Mesodermal cell (in vitro differentiated cells): ENCODE results near the gene NECAB2.

Experiments
- H3K27ac ChIP-seq: 2 replicates; pipeline ENCODE4 v1.7.0; 2013; ENCODE audit warnings: mild to moderate bottlenecking, low read depth, low read length, moderate library complexity; ENCODE audit not compliant: severe bottlenecking
- H3K36me3 ChIP-seq: 2 replicates; pipeline ENCODE4 v1.7.1; 2013; ENCODE audit warnings: mild to moderate bottlenecking, low read length, moderate library complexity; ENCODE audit not compliant: control insufficient read depth, insufficient read depth
- H3K4me1 ChIP-seq: one replicate; pipeline ENCODE4 v1.7.1; 2013; ENCODE audit warnings: mild to moderate bottlenecking, low read length; ENCODE audit not compliant: insufficient read depth, control insufficient read depth, poor library complexity, severe bottlenecking
- H3K4me3 ChIP-seq: 2 replicates; pipeline ENCODE4 v1.7.0; 2013; ENCODE audit warnings: low read length, control low read depth, mild to moderate bottlenecking; ENCODE audit not compliant: insufficient read depth, poor library complexity, severe bottlenecking; ENCODE audit errors: extremely low read depth
- H3K9me3 ChIP-seq: 2 replicates; pipeline ENCODE4 v1.7.1; 2013; ENCODE audit warnings: mild to moderate bottlenecking, low read length, moderate library complexity; ENCODE audit not compliant: control insufficient read depth
- WGBS, 2 experiments: methylation state at CpG; one replicate each; pipeline ENCODE4 v1.1.5; 2013; ENCODE audit warnings: missing lambda C conversion rate in 2 of 2; ENCODE audit not compliant: insufficient coverage in 2 of 2; 5-methylcytosine and 5-hydroxymethylcytosine counted together

The NECAB2 gene

DNA sequence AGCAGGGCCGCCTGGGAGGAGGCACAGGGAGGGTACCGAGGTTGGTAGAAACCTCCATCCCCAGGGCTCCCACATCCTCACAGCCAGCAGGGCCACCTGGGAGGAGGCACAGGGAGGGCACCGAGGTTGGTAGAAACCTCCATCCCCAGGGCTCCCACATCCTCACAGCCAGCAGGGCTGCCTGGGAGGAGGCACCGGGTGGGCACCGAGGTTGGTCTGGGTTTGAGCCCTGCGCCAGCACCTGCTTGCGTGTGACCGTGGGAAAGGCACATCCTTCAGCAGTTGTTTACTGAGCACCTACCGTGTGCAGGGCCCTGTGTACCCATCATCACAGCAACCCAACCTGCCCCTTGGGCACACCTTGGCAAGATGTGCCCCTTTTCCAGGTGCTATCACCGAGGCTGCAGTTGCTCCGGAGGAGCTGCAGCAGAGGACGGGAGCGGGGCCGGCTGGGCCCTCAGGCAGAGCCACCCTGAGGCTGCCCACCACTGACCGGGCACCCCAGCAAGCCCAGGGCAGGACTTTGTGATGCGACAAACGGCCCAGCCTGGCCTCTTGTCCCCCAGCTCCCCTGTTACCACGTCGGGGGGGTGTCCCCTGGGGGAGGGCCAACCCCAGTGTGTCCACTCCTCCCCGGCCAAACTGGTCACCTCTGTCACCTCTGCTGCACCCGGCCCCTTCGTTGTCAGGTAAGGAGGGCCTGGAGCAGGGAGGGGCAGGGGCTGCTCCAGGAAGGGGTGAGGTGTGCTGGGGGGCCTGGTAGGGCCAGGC lies 37.1 kb upstream of the NECAB2 start:
- 92 to 95% methylated on average over 17 to 20 of the region's 22 CpGs for WGBS, 2 experiments
- no peaks in the 10 kb centered on the region for H3K9me3 ChIP-seq
- H3K4me1 ChIP-seq: peaks cover 7% of the 10 kb centered on the region
- H3K36me3 ChIP-seq: no peaks in the 10 kb centered on the region
- no peak overlapping the region for H3K27ac ChIP-seq
- no peak overlapping the region for H3K4me3 ChIP-seq

DNA sequence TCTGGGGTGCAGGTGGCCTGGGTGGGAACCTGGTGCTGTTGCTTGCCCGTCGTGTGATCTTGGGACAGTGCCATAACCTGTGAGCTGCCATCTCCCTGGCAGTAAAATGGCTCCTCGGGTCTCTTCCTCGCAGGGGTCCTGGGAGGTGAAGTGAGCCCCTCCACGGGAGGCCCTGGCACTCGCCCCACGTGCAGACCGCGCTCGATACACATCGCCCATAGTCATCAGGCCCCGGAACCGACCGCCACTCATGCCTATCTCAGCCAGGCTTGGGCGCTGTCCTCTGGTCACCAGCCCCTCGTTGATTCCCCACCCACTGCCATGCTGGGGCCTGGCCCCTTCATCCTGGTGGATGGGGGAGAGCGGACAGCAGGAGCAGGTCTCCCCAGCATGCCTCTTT lies 36.5 kb upstream of the NECAB2 start:
- H3K9me3 ChIP-seq: no peaks in the 10 kb centered on the region
- no peak overlapping the region for H3K27ac ChIP-seq
- no peaks in the 10 kb centered on the region for H3K36me3 ChIP-seq
- 93 to 94% methylated on average over 10 to 16 of the region's 17 CpGs for whole genome bisulfite sequencing, 2 experiments
- H3K4me3 ChIP-seq: no peak overlapping the region
- H3K4me1 ChIP-seq: peaks cover 7% of the 10 kb centered on the region

GRCh38 chr16:83932304-83932703 lies 35.7 kb upstream of the NECAB2 start:
- Histone ChIP-seq H3K4me1 (peaks cover 3% of the 10 kb centered on the region), H3K36me3 (no peaks in the 10 kb centered on the region), H3K4me3 (no peak overlapping the region), H3K9me3 (no peaks in the 10 kb centered on the region), H3K27ac (no peak overlapping the region)
- 88 to 89% methylated on average over 11 of the region's 11 CpGs for WGBS, 2 experiments

DNA sequence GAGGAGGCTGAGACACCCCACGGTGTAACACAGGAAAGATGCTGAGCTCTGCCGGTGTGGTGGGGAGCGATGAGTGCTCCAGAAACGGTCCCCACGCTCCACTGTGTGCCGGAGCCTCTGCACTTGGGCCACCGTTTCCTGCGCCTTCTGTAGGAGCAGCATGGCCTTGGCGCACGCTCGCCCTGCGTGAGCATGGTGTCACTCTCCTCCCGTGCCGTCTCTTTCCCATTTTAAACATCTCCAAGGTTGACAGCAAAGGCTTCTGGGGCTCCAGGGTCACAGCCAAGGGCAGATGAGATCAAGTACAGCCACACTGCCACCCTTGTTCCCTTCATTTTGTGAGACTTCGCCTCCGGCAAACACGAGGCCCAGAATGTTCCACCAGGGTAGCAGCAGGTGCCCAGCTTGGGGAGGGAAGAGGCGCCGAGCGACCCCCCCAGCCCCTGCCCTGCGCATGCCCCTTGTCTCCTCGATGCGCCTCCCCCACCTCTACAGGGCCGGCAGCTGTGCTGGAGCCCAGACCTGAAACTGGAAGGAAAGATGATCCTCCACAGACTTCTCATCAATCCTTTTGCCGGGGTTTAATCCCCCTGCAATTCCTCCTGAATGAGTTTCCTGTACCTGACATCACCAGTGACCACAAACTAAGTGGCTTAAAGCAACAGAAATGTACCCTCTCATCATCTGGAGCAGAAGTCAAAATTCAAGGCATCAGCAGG lies 34.9 kb upstream of the NECAB2 start:
- WGBS, 2 experiments: 92 to 94% methylated on average over 15 to 21 of the region's 25 CpGs
- H3K4me3 ChIP-seq: no peak overlapping the region
- no peaks in the 10 kb centered on the region for H3K4me1 ChIP-seq
- no peaks in the 10 kb centered on the region for H3K9me3 ChIP-seq
- no peaks in the 10 kb centered on the region for H3K36me3 ChIP-seq
- no peak overlapping the region for H3K27ac ChIP-seq

DNA sequence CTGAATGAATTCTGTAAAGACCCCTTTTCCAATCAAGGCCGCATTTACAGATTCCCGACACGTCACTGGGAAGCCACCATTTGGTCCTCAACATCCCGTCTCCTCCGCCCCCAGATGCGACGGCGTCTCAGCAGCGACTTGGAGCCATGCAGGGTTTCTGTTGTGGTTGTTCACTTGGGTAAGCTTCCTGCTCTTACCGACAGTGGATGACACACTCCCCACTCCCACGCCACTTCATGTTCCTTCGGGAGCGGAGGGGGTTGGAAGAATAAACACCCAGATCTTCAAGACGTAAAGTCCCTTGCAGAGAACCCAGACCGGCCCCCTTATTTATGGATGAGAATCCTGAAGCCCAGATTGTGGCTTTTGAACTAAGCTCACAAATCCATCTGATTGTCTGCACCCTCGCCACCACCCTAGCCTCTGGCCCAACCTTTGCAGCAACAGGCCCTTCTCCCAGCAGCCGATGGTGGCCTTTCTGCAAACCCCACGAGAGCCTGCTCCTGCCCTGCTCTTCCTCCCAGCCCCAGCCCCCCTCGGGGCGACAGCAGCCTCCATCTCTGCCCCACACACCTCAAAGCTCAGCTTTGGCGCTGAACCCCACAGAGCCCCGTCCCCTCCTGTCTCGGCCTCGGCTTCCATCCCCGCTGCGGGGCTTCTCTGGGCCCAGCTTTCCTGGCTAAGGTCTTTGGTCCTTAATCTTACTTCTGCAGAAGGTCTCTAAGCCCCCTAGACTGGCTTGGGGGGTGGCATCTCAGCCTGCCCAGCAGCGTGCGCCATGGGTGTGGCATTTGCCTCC lies 34.0 kb upstream of the NECAB2 start:
- Histone ChIP-seq H3K9me3 (no peaks in the 10 kb centered on the region), H3K4me3 (no peak overlapping the region), H3K4me1 (no peaks in the 10 kb centered on the region), H3K36me3 (no peaks in the 10 kb centered on the region), H3K27ac (no peak overlapping the region)
- 87 to 92% methylated on average over 21 to 25 of the region's 28 CpGs for WGBS, 2 experiments

DNA sequence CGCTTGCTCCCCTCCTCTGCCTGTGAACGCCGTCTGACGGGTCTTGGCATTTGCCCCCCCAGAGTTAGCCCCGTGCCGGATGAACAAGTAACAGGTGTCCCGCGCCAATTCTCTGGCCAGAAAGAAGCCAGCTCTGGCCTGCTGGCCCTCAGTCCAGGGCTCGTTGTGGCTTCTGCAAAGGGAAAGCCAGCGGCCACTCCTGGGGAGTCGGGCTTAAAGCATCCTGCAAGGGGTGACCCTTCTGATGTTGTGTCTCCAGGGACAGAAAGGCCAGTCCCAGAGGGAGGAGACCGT lies 33.4 kb upstream of the NECAB2 start:
- Histone ChIP-seq H3K36me3 (no peaks in the 10 kb centered on the region), H3K27ac (no peak overlapping the region), H3K4me3 (no peak overlapping the region), H3K9me3 (no peaks in the 10 kb centered on the region), H3K4me1 (no peaks in the 10 kb centered on the region)
- WGBS, 2 experiments: 87 to 91% methylated on average over 10 to 11 of the region's 12 CpGs

DNA sequence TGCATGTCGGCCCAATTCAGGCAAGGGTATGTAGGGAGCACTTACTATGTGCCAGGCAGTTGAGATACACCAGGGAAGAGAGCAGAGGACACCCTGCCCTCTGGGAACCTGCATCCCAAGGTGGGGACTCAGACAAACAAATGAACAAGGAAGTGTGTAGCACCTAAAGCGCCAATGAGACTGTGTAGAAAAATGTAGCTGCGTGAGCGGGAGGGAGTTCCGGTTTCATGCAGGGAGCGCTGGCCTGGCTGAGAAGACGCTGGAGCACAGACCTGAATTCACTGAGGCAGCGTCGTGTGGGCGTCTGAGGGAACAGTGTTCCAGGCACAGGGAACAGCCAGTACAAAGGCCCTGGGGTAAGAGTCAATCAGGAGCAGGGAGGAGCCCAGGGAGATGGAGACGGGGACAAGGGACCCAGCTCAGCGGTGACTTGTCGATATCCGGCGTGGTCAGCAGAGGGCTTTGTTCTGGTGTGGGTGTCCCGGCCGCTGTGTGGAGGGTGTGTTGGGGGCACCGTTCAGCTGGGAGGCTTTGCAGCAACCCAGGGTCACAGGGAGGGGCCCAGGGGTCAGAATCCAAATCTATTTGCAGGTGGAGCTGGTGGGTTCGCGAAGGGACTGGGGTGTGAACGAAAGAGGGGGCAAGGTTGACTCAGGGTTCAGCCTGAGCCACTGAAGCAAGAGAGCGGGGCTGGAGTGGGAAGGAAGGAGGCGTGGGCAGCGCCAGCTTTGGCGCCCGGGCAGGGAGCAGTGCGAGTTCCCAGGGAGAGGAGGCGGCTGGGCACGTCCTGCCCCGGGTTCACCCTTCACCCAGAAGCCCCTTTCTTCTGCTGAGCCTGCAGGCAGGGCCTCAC lies 32.8 kb upstream of the NECAB2 start:
- no peaks in the 10 kb centered on the region for H3K9me3 ChIP-seq
- H3K4me1 ChIP-seq: no peaks in the 10 kb centered on the region
- H3K36me3 ChIP-seq: no peaks in the 10 kb centered on the region
- no peak overlapping the region for H3K27ac ChIP-seq
- H3K4me3 ChIP-seq: no peak overlapping the region
- WGBS, 2 experiments: 93 to 95% methylated on average over 27 to 30 of the region's 30 CpGs

DNA sequence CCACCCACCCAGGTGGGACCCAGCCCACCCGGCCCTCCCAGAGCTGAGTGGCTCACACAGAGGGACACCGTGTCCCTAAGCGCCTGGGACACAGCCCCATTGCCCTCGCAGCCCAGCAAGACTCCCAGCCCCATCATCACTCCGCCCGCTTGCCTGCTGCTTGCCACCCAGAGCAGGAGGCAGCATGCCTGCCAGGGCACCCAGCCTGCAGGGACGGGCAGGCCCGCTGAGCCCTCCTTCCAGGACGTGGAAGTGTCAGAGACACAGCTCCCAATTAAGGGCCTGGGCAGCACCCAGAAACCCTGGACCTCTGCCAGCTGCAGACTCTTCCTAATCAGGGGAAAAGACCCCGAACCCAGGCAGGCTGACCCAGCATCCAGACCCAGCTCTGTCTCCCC lies 32.2 kb upstream of the NECAB2 start:
- Histone ChIP-seq H3K27ac (no peak overlapping the region), H3K4me3 (no peak overlapping the region), H3K9me3 (no peaks in the 10 kb centered on the region), H3K36me3 (no peaks in the 10 kb centered on the region), H3K4me1 (no peaks in the 10 kb centered on the region)
- WGBS, 2 experiments: 88 to 96% methylated on average over 7 to 8 of the region's 10 CpGs

DNA sequence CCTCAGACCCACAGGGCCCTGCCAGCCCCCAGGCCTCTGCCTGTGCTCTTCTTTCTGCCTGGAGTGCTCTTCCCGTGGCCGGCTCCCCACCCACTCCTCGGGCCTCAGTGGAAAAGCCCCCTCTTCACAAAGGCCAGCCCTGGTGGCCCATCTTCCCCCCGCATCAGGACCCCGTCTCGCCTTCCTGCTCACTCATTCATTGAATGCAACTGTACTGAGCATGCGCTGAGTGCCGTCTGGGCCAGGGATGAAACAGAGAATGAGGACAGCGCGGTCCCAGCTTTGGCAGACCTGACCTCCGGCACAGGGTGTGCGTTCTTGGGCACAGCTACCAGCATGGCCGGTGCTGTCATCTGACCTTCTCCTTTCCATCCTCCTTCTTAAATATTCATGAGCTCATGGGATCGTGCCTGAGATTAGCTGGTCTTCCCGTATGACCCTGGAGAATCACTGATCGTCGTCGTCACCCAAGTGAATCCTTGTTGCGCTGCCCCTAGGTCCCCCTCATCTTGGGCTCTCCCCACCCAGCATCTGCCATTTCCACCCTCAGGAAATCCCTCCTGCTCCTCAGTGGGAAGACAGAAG lies 31.4 kb upstream of the NECAB2 start:
- no peaks in the 10 kb centered on the region for H3K36me3 ChIP-seq
- H3K27ac ChIP-seq: no peak overlapping the region
- 87 to 91% methylated on average over 17 to 18 of the region's 19 CpGs for WGBS, 2 experiments

GRCh38 chr16:83937267-83937666 lies 30.8 kb upstream of the NECAB2 start:
- Histone ChIP-seq H3K27ac (no peak overlapping the region), H3K9me3 (no peaks in the 10 kb centered on the region), H3K4me3 (no peak overlapping the region), H3K4me1 (no peaks in the 10 kb centered on the region), H3K36me3 (no peaks in the 10 kb centered on the region)
- WGBS, 2 experiments: 92 to 100% methylated on average over 2 of the region's 2 CpGs

More for the DNA sequence above, 31.4 kb upstream of the NECAB2 start:
- H3K9me3 ChIP-seq: no peaks in the 10 kb centered on the region
- no peak overlapping the region for H3K4me3 ChIP-seq
- no peaks in the 10 kb centered on the region for H3K4me1 ChIP-seq
